Measurements from ENCODE around the gene KCNJ9.

DNA sequence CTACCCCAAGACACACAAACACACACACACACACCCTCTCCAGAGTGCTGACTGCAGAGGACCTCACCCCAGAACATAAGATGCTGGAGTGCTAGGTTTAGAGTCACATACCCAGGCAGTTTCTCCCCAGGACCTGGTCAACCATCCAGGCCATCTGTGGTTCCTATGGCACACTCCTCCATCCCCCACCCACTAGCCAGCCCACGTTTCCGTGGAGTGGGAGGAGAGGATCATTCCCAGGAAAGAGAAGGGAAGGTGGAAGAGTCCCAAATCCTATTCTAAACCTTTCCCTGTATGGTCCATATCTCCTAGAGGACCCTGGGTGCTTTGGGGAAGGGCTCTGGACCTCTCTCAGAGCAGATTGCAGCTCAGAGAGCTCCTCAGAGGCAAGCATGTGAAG, 1.1 kb downstream of the KCNJ9 start:
- TF ChIP-seq POLR2A (IDR thresholded peaks at IDR 0.05; ENCODE audit: low read length) (no peak), GATA1 (IDR thresholded peaks at IDR 0.05; ENCODE audit: low read depth, low read length) (no peak)
